Left kidney (tissue), 2 donors: ENCODE results near the gene CAMK1G. TPM values are rescaled to one million over a fixed set of nuclear protein-coding genes. Genes with fewer than 3 reads are reported as not detected.

Experiments
- DNase-seq: peaks from one replicate; pipeline ENCODE4 v3.0.0-alpha.2; 2013
- polyA plus RNA-seq: library from polyadenylated mRNA; unstranded; fragments of 120-200 nt; gene quantifications from one replicate; pipeline ENCODE4 v1.2.1, GENCODE V29; 2013; ENCODE audit not compliant: insufficient read length

Gene CAMK1G
- polyA plus RNA-seq, 1 donor: 5.2 TPM

DNA sequence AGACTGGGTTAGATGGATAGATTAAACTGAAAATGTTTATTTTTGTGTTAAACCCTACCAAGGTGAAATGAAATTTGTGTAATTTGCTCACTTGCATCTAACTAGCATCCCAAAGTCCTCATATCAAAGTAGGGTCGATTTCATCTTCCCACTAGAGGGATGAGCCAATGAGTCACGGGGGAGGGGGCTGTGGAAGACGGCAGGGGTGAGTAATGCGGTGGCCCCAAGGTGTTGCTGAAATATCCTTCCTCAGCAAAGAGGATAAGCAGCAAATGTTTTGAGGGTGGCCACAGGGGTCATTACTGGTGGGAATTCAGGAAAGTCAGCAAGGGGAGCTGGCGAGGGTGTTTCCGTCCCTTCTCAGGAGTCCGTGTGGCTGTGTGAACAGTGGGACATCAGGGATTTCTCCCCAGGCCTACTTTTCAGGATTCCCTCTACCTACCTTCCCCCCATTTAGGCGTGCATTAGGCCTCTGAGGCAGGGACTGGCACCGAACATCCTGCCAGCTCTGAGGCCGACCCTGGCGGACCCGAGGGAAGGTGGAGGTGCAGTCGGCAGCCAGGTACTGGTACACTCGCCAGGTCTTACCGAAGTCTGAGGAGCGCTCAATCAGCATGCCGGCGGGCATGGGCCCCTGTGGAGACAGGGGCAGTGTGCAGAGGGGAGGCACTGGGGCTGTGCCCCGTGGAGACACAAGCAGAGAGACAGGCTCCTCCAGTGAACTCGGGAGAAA is 50.7 kb downstream of the CAMK1G start:
- DNase-seq: no peak

DNA sequence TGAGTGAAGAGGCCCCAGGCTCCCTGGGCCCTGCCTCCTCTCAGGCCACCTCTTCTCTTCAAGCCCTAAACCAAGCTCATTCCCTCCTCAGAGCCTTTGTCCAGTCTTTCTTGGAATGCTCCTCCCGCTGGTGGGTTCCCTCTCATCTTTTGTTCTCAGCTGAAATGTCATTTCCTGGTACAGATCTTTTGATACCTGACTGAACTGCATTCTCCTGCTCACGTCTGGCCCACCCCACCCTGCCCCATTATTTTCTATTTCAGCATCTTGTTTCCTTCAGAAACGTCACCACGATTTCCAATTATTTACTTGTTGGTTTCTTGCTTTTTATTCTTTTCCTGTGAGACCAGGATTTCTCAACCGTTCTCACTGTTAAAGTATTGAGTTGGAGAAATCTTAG is 52.3 kb downstream of the CAMK1G start:
- DNase-seq: no peak

DNA sequence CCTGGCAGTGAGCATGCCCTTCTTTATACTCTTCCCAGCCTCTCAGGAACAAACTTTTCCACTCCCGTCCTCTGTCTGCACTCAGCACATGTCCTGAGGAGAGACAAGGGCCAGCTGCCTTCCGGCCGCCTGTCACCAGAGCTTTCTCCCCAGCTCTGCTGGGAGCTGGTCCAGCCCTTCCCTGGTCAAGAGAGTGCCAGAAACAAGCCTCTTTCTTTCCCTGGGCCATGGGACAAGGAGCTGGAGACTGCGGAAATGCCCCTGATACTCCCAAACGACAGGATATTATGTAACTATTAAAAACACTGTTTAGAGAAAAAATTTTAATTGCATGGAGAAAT is 58.3 kb downstream of the CAMK1G start:
- peak; percentile 75 for DNase-seq

DNA sequence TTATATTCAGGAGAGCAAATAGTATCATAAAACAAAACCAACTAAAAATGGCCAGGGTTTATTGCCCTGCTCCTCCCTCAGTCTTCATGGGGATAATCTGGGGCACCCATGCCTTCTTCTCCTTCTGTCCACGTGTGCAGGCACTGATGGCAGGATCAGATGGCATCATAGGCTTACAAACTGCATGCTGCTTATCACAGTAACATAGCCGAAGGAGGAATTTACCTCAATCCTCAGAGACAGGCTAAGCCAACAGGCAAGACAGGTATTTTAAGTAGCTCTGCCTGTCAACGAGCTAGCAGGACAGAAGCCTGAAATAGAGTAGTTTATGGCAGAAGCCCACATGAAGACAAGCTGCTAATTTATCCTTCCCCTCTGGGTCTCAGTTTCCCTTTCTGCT is 59.3 kb downstream of the CAMK1G start:
- no peak for DNase-seq

DNA sequence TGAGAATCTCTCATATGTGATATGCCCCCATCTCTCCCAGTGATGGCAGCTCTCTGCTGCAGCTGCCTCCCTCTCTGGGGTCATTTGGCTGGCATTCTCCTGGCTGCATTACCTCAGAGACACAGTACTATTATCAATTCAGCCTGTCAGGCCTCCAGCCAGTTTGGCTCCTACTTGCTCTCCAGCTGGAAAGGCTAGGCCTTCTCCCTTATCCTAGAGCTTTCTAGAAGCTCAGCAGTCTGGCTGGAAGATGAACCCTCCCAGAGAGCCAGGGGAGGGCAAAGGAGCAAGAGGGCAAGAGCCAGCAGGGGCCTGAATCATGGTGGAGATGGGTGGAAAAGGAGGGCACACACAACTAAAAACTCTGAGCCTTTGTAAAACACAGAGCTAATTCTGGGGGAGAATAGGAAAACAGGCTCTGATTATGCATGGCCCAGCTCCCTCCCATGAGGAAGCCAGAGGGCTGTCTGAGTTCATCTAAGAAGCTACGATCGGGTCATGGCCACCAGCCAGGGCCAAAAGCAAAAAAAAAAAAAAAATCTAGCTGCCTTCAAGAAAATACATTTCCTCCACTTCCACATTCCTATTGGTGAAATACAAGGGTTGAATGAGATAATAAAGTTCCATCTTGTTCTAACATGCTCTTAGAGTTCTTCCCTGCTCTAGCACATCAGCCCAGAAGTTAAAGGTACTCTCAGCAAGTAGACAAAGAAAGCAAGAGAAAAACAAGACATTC is 59.9 kb downstream of the CAMK1G start:
- DNase-seq: no peak

DNA sequence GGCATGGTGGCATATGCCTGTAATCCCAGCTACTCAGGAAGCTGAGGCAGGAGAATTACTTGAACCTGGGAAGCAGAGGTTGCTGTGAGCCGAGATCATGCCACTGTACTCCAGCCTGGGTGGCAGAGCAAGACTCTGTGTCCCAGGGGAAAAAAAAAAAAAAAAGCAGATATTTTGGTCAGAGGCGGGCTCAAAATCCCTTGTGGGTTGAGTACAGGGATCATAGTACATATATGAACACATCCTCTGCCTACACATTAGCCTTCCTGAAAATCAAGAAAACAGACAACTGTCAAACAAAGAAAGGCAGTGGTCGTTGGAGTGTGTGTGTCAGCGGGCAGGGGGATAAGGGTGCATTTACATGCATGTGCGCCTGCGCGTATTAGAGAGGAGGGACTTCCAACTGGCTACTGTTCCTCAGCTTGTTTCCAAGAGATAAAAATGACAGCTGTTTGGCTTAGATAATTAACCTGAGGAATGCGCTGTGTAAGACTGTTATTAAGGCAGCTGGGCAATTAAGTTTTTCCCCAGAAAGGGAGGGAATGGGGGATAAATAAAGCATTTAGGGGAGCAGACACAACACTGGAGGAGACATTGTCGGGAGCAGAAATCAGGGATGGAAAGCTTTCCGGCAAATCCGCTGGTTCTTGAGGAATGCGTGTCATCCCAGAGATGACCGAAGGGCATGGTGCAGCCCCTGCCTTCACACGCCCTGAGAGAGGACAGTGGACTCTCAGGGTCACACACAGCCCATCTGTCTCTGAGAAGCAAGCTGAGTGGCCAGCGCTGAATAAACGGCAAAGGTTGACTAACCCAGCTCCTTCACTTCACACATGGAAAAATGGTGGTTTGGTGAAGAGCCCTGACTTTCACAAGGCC is 62.3 kb downstream of the CAMK1G start:
- DNase-seq: no peak

DNA sequence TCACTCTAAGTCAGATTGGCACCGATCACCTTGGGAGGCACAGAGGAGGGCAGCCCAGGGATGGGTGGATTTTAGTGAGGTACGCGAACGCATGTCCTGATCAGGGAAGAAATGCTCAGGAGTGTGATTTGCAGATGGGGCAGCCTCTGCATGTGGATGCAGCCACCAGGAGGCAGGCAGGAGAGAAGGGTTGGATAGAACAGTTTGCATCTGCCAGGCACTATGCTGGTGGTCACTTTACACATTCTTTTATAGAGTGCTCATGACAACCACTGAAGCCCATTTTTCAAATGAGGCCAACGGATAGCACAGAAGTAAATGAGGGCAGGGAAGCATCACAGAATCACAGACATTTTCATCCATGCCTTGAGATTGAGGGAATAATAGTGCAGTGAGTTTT is 63.0 kb downstream of the CAMK1G start:
- no peak for DNase-seq

DNA sequence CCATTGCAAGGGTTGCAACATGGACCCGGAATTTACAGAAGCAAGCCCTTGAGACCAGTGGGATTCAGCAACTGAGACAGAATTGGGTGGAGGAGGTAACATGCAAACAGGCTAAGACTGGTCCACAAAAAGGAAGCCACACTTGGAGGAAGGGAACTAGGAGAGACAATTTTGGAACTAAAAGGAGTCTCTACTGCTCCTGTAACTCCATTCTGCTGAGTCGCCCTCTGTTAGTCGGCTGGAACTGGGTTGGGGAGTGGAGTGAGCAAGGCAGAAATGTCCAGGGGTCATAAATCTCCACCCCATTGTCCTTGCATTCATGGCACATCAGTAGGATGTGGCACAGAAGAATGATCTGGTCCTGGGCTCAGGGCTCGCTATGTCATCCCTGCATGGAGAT is 63.6 kb downstream of the CAMK1G start:
- no peak for DNase-seq

DNA sequence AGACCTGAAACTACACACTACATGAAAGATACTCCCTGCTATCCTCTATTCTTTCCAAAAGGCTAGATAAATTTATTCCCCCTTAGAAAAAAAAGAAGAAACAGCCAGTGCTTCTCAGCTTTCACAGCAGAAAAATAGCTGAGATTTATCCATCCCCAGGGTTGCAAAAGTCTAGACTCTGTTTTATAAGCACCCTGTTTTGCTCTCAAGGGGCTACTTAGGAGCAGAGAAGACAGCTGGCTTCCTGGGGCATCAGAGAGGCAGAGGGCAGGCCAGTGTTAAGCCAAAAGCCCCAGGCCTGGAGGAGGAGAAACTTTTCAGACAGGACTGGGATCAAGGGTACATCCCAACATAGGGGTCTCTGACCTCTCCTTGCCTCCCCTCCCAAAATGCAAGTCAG is 64.8 kb downstream of the CAMK1G start:
- DNase-seq: no peak

DNA sequence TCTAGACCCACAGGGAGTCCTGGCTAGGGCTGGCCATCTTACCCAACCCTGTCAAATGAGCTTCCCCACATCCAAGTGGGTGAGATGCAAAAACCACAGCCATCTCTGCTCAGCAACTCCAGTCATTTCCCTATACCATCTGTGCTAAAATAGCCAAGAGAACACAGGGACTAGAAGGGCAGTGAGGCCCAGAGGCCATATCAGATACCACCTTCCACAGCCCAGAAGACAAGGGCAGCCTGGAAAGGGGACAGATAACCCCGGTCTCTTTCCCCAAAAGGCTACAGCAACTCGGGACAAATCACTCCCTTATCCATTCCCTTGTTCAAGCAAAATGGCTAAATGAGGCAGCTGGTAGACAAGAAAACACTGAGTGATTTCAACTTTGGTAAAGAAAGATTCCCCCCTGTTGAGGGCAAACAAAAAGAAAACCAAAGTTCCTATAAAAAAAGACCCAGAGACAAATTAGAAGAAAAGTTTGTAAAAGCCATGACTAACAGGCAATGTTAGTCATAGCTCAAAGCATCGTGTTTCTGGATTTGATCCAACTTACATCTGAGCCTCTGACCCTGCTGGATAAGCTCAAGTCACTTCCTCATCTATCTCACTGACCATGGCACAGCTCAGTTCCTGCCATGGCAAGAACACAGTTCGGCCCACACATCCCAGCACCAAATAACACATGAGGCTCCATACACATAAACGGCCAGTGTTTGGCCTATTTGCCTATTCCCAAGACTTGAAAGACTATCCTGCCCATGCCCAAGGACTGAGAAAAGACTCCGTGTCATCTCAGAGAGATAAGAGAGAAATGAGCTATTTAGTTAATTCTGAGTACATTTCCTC is 65.6 kb downstream of the CAMK1G start:
- DNase-seq: no peak

DNA sequence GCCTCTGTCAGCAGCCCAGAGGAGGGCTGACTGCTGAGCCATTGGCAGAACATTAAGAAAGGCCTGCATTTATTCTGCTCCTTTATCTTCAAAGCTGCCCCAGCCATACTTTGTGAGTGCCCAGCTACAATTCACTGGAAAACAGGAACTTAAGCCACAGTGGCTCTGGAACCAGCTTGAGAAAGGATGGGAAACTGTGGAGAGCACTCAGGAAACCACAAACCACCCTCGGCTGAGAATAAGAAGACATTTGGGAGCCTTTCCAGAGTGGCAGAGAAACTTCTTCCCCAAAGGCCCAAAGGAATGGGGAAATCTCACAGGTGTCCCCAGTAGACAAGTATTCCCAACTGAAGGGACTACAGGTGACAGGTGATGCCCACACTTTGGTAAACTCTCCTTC is 66.9 kb downstream of the CAMK1G start:
- no peak for DNase-seq

DNA sequence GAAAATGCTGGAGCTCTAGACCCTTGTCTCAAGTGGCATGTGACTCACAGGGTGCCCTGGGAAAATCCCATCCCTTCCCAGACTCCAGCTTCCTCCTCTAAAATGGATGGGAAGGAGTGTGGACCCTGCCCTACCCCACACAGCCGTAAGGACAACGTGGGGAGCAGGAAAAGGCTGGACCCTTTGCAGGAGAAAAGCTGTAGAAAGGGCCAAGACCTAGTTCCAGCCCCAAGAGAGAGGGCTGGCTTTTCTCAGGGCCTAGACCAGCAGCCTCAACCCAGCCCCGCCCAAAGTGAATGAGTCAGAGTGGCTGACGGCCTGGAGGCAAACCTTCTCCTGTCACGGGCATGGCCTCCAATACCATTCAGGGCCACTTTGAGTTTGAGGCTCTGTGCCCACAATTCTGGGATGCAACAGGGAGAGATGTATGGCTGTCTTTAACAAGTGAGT is 67.6 kb downstream of the CAMK1G start:
- DNase-seq: no peak

DNA sequence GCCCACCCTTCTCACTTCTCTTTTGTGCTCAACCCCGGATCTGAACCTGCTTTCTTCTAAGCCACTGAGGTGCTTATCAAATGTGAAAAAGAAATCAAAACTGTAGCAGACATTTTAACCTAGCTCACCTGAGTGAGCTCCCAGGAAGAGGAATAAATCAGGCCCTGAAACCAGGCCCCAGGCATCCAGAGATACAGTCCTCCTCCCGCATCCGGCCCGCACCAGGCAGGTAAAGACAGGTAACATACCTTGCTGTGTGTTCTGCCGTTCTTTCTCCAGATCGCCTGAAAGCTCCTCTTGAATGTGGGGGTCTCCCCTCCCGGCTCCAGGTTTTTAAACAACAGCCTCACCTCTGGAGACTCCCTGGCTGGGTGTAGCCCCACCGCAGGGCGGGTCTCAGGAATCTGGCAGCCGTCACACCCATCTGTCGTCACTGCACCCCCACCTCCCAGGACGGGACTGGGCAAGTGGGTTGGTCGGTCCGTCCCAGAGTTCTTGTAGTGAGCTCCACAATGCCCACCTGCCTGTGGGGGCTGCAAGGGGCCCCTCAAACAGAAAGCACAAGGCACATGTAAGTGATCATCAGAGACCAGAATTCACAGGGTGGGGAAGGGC is 68.7 kb downstream of the CAMK1G start, which contains the start of gene LAMB3:
Gene LAMB3 (minus strand): TSS at position 305 of the 615 bp plus-strand sequence. CDS start 1,481 bp downstream, outside the sequence.
- no peak for DNase-seq

DNA sequence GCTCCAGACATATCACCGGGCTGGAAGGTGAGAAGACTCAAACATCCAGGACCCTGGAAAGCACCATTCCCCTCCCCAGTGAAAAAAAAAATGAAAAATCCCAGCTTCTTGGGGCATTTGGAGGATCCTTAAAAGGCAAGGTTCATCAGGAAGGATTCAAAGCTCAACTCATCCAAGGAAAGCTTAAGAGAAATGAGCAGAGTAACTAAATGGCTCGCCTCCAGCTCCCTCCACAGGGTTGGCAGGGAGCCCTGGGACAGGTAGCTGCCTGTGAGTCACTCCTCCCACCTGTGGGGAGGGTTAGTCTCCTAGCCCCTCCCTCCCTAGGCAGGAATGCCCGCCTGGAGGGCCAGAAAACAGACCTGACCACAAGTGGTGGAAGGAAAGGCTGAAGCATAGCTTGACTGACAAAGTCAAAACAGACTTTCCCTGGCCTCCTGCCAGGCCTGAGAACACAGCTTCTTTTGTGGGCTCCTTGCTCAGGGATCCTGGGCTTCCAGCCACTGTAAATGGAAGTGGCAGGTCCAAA is 69.4 kb downstream of the CAMK1G start:
- DNase-seq: peak; percentile 56

DNA sequence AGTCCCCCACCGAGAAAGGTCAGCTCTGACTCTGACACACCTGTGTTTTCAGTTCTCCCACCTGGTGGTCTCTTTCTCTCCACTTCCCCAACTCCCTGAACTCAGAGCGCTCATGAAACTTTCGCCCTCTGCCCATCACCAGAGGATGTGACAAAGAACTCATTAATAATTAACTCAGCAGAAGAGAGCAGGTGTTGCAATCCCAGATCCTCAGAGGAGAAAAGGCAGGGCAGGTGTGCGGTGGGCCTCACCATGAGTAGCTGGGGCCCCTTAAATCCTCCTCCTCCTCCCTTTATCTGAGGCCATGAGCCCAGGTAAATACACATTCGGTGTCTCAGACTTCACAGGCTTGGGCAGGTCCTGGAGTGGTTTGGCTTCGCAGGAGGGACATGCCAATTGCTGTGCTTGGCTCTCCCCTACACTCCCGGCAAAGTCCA is 70.4 kb downstream of the CAMK1G start:
- DNase-seq: no peak

DNA sequence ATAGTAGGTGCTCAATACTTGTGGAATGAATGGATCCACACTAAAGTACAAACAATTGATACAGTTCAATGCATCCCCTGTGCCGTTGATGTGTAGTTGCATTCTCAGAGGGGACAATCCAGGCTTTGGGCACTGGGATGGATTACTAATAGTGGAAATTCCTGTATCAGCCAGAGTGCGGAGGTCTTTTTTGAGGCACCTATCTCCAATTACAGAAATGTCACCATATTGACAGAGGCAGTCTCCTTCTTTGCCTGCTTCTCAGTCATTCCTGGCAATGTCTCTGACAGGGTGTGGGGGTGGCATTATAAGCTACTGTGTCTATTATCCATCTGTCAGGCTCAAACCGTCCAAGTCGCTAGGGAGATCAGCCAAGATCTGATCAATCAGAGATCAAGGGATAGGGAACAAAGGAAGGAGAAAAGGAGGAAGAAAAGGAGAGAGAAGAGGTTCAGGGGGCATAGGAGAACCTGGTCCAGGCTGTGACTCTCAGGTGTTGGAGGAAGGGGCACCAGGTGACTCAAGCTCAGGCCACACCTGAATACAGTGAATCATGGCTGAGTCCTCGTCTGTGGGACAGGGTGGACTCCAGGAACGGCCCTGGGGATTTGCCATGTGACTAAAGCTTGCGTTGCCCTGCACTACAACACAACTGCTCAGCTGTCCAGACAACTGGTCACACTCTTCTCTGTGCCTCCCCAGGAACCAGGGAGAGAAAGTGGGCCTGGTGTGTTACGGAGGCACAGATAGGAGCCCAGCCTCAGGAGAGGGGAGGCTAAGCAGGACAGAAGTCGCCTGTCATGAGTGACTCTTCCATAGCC is 72.1 kb downstream of the CAMK1G start:
- DNase-seq: no peak

DNA sequence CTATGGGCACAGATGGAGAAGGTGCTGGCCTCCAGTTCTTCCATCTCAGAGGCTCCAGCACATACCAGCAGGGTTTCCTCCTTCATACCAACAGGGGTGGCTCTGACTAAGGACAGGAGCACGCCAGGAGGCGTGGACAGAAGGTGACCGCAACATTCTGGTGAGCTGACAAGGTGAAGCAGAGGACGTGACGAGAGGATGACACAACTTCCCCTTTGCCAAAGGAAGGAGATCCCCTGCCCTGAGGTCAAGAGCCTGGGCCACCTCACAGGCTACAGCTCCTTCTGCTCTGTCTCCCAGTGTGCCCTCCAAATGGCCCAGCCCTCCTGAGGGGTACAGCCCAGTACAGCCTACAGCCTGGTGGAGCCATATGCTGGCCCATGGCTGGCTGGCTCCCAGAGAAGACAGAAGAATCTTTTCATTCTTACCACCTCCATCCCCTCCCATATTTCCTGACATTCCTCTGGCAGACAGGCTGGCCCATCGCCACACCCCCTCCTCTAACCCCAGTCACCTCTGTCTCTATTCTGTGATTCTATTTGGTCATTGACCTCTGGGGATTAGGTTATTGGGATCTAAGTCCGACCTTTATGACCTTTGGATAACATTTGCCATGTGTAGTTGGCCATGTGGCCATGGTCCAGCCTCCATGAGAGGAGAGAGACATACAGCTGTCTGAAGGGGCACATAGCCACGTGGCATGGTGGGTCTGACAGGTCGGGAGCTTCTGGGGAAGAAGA is 73.8 kb downstream of the CAMK1G start:
- DNase-seq: no peak

DNA sequence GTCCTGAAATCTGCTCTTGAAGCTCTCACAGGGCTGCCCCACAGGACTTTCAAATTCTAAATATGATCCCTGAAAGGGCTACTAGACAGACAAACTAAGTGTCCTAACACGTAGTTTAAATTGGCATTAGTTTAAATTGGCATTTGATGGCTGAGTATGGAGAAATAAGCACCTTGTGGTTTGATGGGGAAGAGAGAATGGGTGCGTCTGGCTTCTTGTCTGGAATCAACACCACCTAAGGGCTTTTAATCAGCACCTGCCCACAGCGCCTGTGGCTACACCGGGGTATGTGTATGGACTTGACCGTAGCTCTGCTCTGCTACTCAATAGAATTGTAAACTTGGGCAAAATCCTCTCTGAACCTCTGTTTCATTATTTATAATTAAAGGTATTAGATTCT is 74.4 kb downstream of the CAMK1G start:
- no peak for DNase-seq

DNA sequence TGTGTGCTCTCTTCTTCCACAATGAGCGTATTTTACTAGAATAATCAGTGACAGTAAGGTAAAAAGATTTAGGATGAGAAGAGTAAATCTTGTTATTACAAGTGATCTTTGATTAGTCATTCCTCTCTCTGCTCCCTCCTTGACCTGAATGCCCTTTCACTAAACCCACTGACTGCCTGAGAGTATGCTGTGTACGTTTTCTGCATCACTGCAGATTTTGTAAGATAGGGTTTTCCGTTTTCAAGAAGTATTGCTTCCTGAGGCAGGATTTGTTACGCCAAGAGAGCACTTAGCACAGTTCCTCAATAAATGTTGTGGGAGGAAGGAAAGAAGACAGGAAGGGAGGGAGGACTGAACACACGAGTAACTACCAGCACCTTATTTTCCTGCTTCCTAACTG is 76.4 kb downstream of the CAMK1G start:
- no peak for DNase-seq
